Left lung (tissue), 10 donors: ENCODE results near the gene SF1. TPM values are rescaled to one million over a fixed set of nuclear protein-coding genes. Genes with fewer than 3 reads are reported as not detected.

Experiments used
- ATAC-seq: fragments of 200-7000 bp; cut with Tn5 transposase; one replicate; pipeline ENCODE4 v1.9.1; 2020; ENCODE audit warnings: moderate library complexity
- DNase-seq, 4 donors: peaks; one replicate each; pipeline ENCODE4 v3.0.0-alpha.2; 2013 to 2020
- H3K27ac ChIP-seq, 2 donors: fragments of 200-600 bp; sonication (generic) in 1 of 2; one replicate each; pipeline versions ENCODE4 v1.5.0 to v1.8.0; 2020 to 2021
- H3K27me3 ChIP-seq, 2 donors: fragments of 200-600 bp; sonication (generic) in 1 of 2; one replicate each; pipeline versions ENCODE4 v1.5.0 to v1.8.0; 2020 to 2021
- H3K36me3 ChIP-seq, 2 donors: fragments of 200-600 bp; sonication (generic) in 1 of 2; one replicate each; pipeline versions ENCODE4 v1.5.0 to v1.8.0; 2020 to 2021
- H3K4me1 ChIP-seq, 2 donors: fragments of 200-600 bp; one replicate each; pipeline ENCODE4 v1.8.0; 2021
- H3K4me3 ChIP-seq, 2 donors: fragments of 200-600 bp; sonication (generic) in 1 of 2; one replicate each; pipeline versions ENCODE4 v1.5.0 to v1.8.0; 2020 to 2021; ENCODE audit warnings: mild to moderate bottlenecking in 1 of 2
- H3K9me3 ChIP-seq, 2 donors: fragments of 200-600 bp; sonication (generic) in 1 of 2; one replicate each; pipeline versions ENCODE4 v1.5.0 to v1.8.0; 2020 to 2021
- CTCF ChIP-seq, 2 donors: fragments of 200-600 bp; sonication (generic) in 1 of 2; IDR thresholded peaks; one replicate each; pipeline versions ENCODE4 v1.5.0 to v1.8.0; 2021; ENCODE audit warnings: antibody characterized with exemption in 2 of 2
- intact Hi-C, 2 donors: fragments of 100-400 bp; cut with DNase I; formaldehyde crosslinking; loops; one replicate each; pipeline versions ENCODE4 v1.11.2 to v1.14.2; 2022
- polyA plus RNA-seq, 6 donors: library from polyadenylated mRNA; unstranded; fragments of 120-200 nt; gene quantifications; one replicate each; pipeline ENCODE4 v1.2.1, GENCODE V29; 2013; ENCODE audit not compliant: insufficient read length in 6 of 6
- total RNA-seq, 2 donors: library from RNA; stranded (reverse); fragmentation: NEBNext Ultra II Directional; extraction: Animal tissue kit (Norgen Biotek cat#: 25700); gene quantifications; one replicate each; pipeline ENCODE4 v1.2.1, GENCODE V29; 2021
- donor health status: DM: no; HTN: yes; CAD: no.
- donor health status: DM: no; HTN: no; CAD: no.

Gene SF1
- total and polyA plus RNA-seq, 8 donors = 169 to 519 (median 446) TPM

GRCh38 chr11:64723117-64723906, 55.0 kb downstream of the SF1 start, which contains the start of gene NRXN2:
Gene NRXN2, minus strand, starts transcription at chr11:64723197. Its CDS starts 9,498 bp downstream, at chr11:64713699.
- intact Hi-C loops = no loop called here
- Histone ChIP-seq H3K27me3 (peaks cover 4 to 54% of the 10 kb centered on the region in 2 donors), H3K4me1 (peaks cover 0 to 8% of the 10 kb centered on the region in 2 donors), H3K36me3 (peaks cover 0 to 12% of the 10 kb centered on the region in 2 donors), H3K9me3 (no peaks in the 10 kb centered on the region), H3K4me3 (peak within 1 kb of the TSS; percentile 78 to 82), H3K27ac (peak within 1 kb of the TSS in 1 of 2 donors; percentile 55)
- DNase-seq = peak in 3 of 4 donors; percentile 81 to 94 (median 81)
- peak; percentile 99 for ATAC-seq
- TF ChIP-seq CTCF (IDR thresholded peaks at IDR 0.05) = peak; percentile 91 to 97

GRCh38 chr11:64722141-64723065, 55.9 kb downstream of the SF1 start:
- intact Hi-C loops = no loop called here
- no peaks in the 10 kb centered on the region for H3K9me3 ChIP-seq
- peak overlapping the region in 1 of 2 donors; percentile 82 for H3K4me3 ChIP-seq
- H3K4me1 ChIP-seq = peaks cover 0 to 8% of the 10 kb centered on the region in 2 donors
- ATAC-seq = no peak
- H3K27me3 ChIP-seq = peaks cover 11 to 63% of the 10 kb centered on the region in 2 donors
- no peak for DNase-seq
- peaks cover 0 to 4% of the 10 kb centered on the region in 2 donors for H3K36me3 ChIP-seq
- H3K27ac ChIP-seq = no peak overlapping the region
- TF ChIP-seq CTCF (IDR thresholded peaks at IDR 0.05) = no peak

GRCh38 chr11:64721359-64721699, 57.0 kb downstream of the SF1 start:
- no peaks in the 10 kb centered on the region for H3K9me3 ChIP-seq
- TF ChIP-seq CTCF (IDR thresholded peaks at IDR 0.05) = no peak
- intact Hi-C loops = no loop called here
- DNase-seq = no peak
- no peak overlapping the region for H3K4me3 ChIP-seq
- H3K4me1 ChIP-seq = peaks cover 0 to 8% of the 10 kb centered on the region in 2 donors
- H3K27me3 ChIP-seq = peaks cover 19 to 74% of the 10 kb centered on the region in 2 donors
- ATAC-seq = no peak
- H3K27ac ChIP-seq = no peak overlapping the region
- no peaks in the 10 kb centered on the region for H3K36me3 ChIP-seq

GRCh38 chr11:64720640-64721358, 57.5 kb downstream of the SF1 start:
- no peak overlapping the region for H3K27ac ChIP-seq
- DNase-seq = no peak
- intact Hi-C loops = no loop called here
- no peak overlapping the region for H3K4me3 ChIP-seq
- H3K27me3 ChIP-seq = peaks cover 24 to 79% of the 10 kb centered on the region in 2 donors
- H3K36me3 ChIP-seq = no peaks in the 10 kb centered on the region
- no peak for TF ChIP-seq CTCF (IDR thresholded peaks at IDR 0.05)
- no peak for ATAC-seq
- H3K9me3 ChIP-seq = no peaks in the 10 kb centered on the region
- peaks cover 0 to 8% of the 10 kb centered on the region in 2 donors for H3K4me1 ChIP-seq
